Heart left ventricle (tissue), 16 donors: ENCODE data around the gene BBX. TPM values are rescaled to one million over a fixed set of nuclear protein-coding genes. Genes with fewer than 3 reads are reported as not detected.

Experiments
- ATAC-seq, 4 donors: fragments of 200-7000 bp; cut with Tn5 transposase; one replicate each; pipeline ENCODE4 v1.9.1; 2020 to 2022; ENCODE audit warnings: moderate library complexity in 4 of 4, mild to moderate bottlenecking in 3 of 4, moderate number of reproducible peaks in 1 of 4
- DNase-seq, 5 donors: peaks; one replicate each; pipeline ENCODE4 v3.0.0-alpha.2; 2020
- H3K27ac ChIP-seq, 12 donors: fragments of 200-600 bp; sonication (generic) in 4 of 12; one replicate each; pipeline versions ENCODE4 v1.5.0 to v1.8.0; 2016 to 2022; ENCODE audit warnings: mild to moderate bottlenecking in 2 of 12
- H3K27me3 ChIP-seq, 9 donors: fragments of 200-600 bp; sonication (generic) in 2 of 9; one replicate each; pipeline versions ENCODE4 v1.5.1 to v1.8.0; 2016 to 2022; ENCODE audit warnings: mild to moderate bottlenecking in 3 of 9
- H3K36me3 ChIP-seq, 9 donors: fragments of 200-600 bp; sonication (generic) in 2 of 9; one replicate each; pipeline versions ENCODE4 v1.5.0 to v1.8.0; 2018 to 2022; ENCODE audit warnings: mild to moderate bottlenecking in 2 of 9
- H3K4me1 ChIP-seq, 12 donors: fragments of 200-600 bp; sonication (generic) in 4 of 12; one replicate each; pipeline versions ENCODE4 v1.5.0 to v1.8.0; 2016 to 2022; ENCODE audit warnings: mild to moderate bottlenecking in 3 of 12
- H3K4me3 ChIP-seq, 12 donors: fragments of 200-600 bp; sonication (generic) in 4 of 12; one replicate each; pipeline versions ENCODE4 v1.5.0 to v1.8.0; 2017 to 2022; ENCODE audit warnings: mild to moderate bottlenecking in 9 of 12, moderate library complexity in 4 of 12
- H3K9me3 ChIP-seq, 12 donors: fragments of 200-600 bp; sonication (generic) in 4 of 12; one replicate each; pipeline versions ENCODE4 v1.5.0 to v1.8.0; 2016 to 2022; ENCODE audit warnings: mild to moderate bottlenecking in 1 of 12
- POLR2A ChIP-seq, 2 donors: fragments of 450-650 bp; IDR thresholded peaks; one replicate each; pipeline ENCODE4 v1.6.1; 2017; ENCODE audit warnings: antibody characterized with exemption in 2 of 2, mild to moderate bottlenecking in 2 of 2, moderate library complexity in 2 of 2
- WGBS, 4 donors: extraction: QIAGEN DNeasy Blood & Tissue Kit in 2 of 4; methylation state at CpG; one replicate each; pipeline versions ENCODE4 v1.1.5 to v1.1.7; 2013 to 2018; 5-methylcytosine and 5-hydroxymethylcytosine counted together
- intact Hi-C, 10 donors: fragments of 100-400 bp; cut with DNase I; formaldehyde crosslinking; loops; one replicate each; pipeline versions ENCODE4 v1.11.1 to v1.14.2; 2022
- polyA plus RNA-seq, 2 donors: library from polyadenylated mRNA; stranded (reverse); fragments of 200-250 nt; gene quantifications; one replicate each; pipeline ENCODE4 v1.2.3, GENCODE V29; 2013
- total RNA-seq, 9 donors: library from RNA; depleted of rRNA in 2 of 9; stranded (reverse); fragments of >200 nt in 2 of 9; fragmentation: NEBNext Ultra II Directional in 3 of 9; extraction: Animal tissue kit (Norgen Biotek cat#: 25700) in 3 of 9; gene quantifications; one replicate each; pipeline versions ENCODE4 v1.1.0 to v1.2.4, GENCODE V29; 2016 to 2023
- TF ChIP-seq, protein P1 (sequence below), 12 donors: fragments of 200-600 bp; sonication (generic) in 4 of 12; IDR thresholded peaks; one replicate each; pipeline versions ENCODE4 v1.5.0 to v1.8.0; 2018 to 2022; ENCODE audit warnings: antibody characterized with exemption in 12 of 12, mild to moderate bottlenecking in 5 of 12
- donor health status: ischemic (EF 13 %, LVEDD 7.1; RV severe dilation, severe dysfunction).
- donor health status: healthy with polysubstance abuse.
- donor health status: DM: no; HTN: yes; CAD: no.
- donor health status: DM: no; HTN: no; CAD: no.
- donor health status: ischemic (EF 25% LVEDD 6.9; RV normal size, moderate dysfunction).
- donor health status: ischemic (EF 25% LVEDD 5.7; RV mildly dilated, moderate dysfunction).
- donor health status: healthy.
- donor health status: DM: yes; HTN: yes; CAD: no.
- donor health status: ischemic (EF 35%, LVEDD 5.7; RV mildly dilated, moderate dysfunction).
- donor health status: nonischemic (EF 11% LVEDD 7.7; RV severe dilation, severe dysfunction).
- donor health status: DM: yes; HTN: yes; CAD: no.
- donor health status: PGD.
- donor health status: ischemic (EF 29% LVEDD 5.4; RV normal size, mild dysfunction).
- donor health status: nonischemic (EF 23%, LVEDD 6.1; RV moderate dilation, normal function).

BBX gene
- total and polyA plus RNA-seq, 11 donors, result 9.1 to 60.5 (median 46.8) TPM

DNA sequence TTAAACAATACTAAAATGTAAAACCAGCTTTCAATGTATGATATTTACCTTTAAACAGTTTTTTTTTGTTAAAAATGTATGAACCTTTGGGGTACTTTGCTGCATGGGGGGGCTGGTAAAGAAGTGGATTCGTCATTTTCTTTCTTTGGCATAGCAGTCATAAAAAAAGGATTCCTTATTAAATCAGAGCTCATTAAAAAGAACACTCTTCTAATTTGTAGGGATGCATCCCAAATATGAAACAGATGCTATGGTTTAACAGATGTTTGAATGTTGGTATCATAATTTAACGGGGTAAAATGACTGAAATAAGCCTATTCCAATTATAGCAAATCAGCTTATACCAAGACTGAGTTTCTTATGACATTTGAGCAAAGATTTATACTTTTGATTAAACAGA, 234.4 kb downstream of the BBX start:
- no peaks in the 10 kb centered on the region for H3K27me3 ChIP-seq
- peaks cover 0 to 31% (median 12%) of the 10 kb centered on the region in 9 donors for H3K36me3 ChIP-seq
- H3K4me3 ChIP-seq, result no peak overlapping the region
- H3K9me3 ChIP-seq, result no peaks in the 10 kb centered on the region
- DNase-seq (no peak), ATAC-seq (no peak)
- H3K27ac ChIP-seq, result no peak overlapping the region
- intact Hi-C loops, result loop anchor here in 1 of 10 donors (10.0 kb wide), 1 partner anchor 522 kb away; no protein-coding TSS in a partner anchor
- 96 to 99% (median 97%) methylated on average over 2 of the region's 2 CpGs for WGBS, 4 donors
- TF ChIP-seq, protein P1, sequence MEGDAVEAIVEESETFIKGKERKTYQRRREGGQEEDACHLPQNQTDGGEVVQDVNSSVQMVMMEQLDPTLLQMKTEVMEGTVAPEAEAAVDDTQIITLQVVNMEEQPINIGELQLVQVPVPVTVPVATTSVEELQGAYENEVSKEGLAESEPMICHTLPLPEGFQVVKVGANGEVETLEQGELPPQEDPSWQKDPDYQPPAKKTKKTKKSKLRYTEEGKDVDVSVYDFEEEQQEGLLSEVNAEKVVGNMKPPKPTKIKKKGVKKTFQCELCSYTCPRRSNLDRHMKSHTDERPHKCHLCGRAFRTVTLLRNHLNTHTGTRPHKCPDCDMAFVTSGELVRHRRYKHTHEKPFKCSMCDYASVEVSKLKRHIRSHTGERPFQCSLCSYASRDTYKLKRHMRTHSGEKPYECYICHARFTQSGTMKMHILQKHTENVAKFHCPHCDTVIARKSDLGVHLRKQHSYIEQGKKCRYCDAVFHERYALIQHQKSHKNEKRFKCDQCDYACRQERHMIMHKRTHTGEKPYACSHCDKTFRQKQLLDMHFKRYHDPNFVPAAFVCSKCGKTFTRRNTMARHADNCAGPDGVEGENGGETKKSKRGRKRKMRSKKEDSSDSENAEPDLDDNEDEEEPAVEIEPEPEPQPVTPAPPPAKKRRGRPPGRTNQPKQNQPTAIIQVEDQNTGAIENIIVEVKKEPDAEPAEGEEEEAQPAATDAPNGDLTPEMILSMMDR (IDR thresholded peaks at IDR 0.05), result no peak
- TF ChIP-seq POLR2A (IDR thresholded peaks at IDR 0.05), result no peak
- H3K4me1 ChIP-seq, result peaks cover 0 to 5% (median 0%) of the 10 kb centered on the region in 12 donors

DNA sequence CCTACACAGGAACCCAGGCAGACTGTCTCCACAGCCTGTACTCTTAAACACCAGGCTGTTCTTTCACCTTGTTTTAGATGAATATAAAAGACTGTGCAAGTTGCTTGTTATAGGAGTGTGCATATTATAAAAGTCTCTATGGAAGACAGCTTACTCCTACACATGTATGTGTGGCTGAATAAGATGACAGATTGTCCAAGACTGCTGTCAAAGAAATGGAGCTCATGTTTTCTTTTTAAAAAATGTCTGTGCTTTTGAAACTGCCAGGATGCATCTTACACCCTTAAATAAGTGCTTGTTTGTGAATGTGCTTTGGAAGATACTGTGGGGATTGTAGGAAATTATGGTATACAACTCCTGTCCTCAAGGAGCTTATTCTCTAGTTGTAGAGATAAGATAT, 237.4 kb downstream of the BBX start:
- no peak for ATAC-seq
- H3K4me1 ChIP-seq, result peaks cover 0 to 5% (median 0%) of the 10 kb centered on the region in 12 donors
- intact Hi-C loops, result no loop called here
- H3K27me3 ChIP-seq, result no peaks in the 10 kb centered on the region
- no peak overlapping the region for H3K4me3 ChIP-seq
- H3K36me3 ChIP-seq, result peaks cover 0 to 31% (median 12%) of the 10 kb centered on the region in 9 donors
- no peak for DNase-seq
- no peaks in the 10 kb centered on the region for H3K9me3 ChIP-seq
- H3K27ac ChIP-seq, result no peak overlapping the region
- TF ChIP-seq, protein P1 (IDR thresholded peaks at IDR 0.05), result no peak
- TF ChIP-seq POLR2A (IDR thresholded peaks at IDR 0.05), result no peak

DNA sequence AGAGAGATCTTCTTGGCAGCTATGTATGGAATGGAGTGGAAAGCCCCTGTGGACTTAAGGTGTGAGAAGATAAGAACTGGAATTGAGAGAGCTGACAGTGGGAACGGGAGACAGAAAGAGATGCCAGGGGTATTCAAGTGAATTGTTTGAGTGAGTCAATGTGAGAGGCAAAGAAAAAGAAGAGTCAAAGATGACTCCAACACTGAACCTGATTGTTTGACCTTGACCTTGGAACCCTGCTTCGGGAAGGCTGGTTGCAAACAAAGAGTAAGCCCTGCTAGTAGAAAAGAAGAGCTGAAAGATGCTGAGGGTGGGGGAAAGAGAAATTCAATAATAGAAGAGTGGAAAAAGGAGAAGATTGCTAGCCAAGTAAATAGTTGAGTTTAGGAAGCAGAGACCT, 238.6 kb downstream of the BBX start:
- DNase-seq, result no peak
- peaks cover 0 to 20% (median under 1%) of the 10 kb centered on the region in 9 donors for H3K36me3 ChIP-seq
- 49 to 62% (median 56%) methylated on average over 2 of the region's 2 CpGs for WGBS, 4 donors
- H3K4me1 ChIP-seq, result peaks cover 0 to 5% (median 0%) of the 10 kb centered on the region in 12 donors
- ATAC-seq, result no peak
- H3K9me3 ChIP-seq, result no peaks in the 10 kb centered on the region
- TF ChIP-seq, protein P1 (IDR thresholded peaks at IDR 0.05), result no peak
- no peak for TF ChIP-seq POLR2A (IDR thresholded peaks at IDR 0.05)
- H3K27me3 ChIP-seq, result no peaks in the 10 kb centered on the region
- no peak overlapping the region for H3K4me3 ChIP-seq
- H3K27ac ChIP-seq, result no peak overlapping the region
- intact Hi-C loops, result no loop called here

DNA sequence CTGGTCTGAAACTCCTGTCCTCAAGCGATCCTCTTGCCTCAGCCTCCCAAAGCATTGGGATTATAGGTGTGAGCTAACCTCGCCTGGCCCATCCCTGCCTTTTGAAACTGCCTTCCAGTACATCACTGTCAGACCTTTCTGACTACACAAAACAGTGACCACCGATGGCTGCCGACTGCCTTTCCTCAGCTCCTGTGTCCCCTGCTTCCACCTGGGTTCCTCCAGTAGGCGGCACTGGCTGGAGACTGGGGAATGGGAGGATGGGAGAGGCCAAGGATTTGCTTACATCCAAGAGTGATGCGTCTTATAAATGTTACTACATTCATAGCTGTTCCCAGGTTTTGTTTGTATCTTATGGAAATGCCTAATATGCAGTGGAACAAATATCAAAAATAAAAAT, 242.8 kb downstream of the BBX start:
- H3K27ac ChIP-seq, result no peak overlapping the region
- no peaks in the 10 kb centered on the region for H3K27me3 ChIP-seq
- no peak for DNase-seq
- no peak overlapping the region for H3K4me3 ChIP-seq
- 93 to 98% (median 94%) methylated on average over 6 of the region's 6 CpGs for WGBS, 4 donors
- H3K9me3 ChIP-seq, result no peaks in the 10 kb centered on the region
- H3K4me1 ChIP-seq, result no peaks in the 10 kb centered on the region
- no peak for ATAC-seq
- H3K36me3 ChIP-seq, result peaks cover 0 to 15% (median 0%) of the 10 kb centered on the region in 9 donors
- intact Hi-C loops, result no loop called here
- TF ChIP-seq, protein P1 (IDR thresholded peaks at IDR 0.05), result no peak
- no peak for TF ChIP-seq POLR2A (IDR thresholded peaks at IDR 0.05)
